ENCODE measurements around the gene ANKS1A.

Gene ANKS1A

GRCh38 chr6:34900321-34901031 is 11.4 kb downstream of the ANKS1A start:
- TF ChIP-seq CTCF (IDR thresholded peaks at IDR 0.05; ENCODE audit: insufficient read depth, low read depth, low read length, missing control alignments): no peak
- H3K4me3 ChIP-seq (ENCODE audit: low read length): no peak overlapping the region
- no peak for DNase-seq (ENCODE audit: low read depth)

GRCh38 chr6:34901930-34902329 is 12.9 kb downstream of the ANKS1A start:
- no peak for DNase-seq (ENCODE audit: low read depth)
- TF ChIP-seq CTCF (IDR thresholded peaks at IDR 0.05; ENCODE audit: insufficient read depth, low read depth, low read length, missing control alignments): no peak
- no peak overlapping the region for H3K4me3 ChIP-seq (ENCODE audit: low read length)

- DNase-seq (ENCODE audit: low read depth): no peak
- TF ChIP-seq CTCF (IDR thresholded peaks at IDR 0.05; ENCODE audit: insufficient read depth, low read depth, low read length, missing control alignments): no peak
- no peak overlapping the region for H3K4me3 ChIP-seq (ENCODE audit: low read length)
Observed at GRCh38 chr6:34904990-34905613, 16.0 kb downstream of the ANKS1A start.

GRCh38 chr6:34906826-34907225 is 17.8 kb downstream of the ANKS1A start:
- TF ChIP-seq CTCF (IDR thresholded peaks at IDR 0.05; ENCODE audit: insufficient read depth, low read depth, low read length, missing control alignments): no peak
- no peak for DNase-seq (ENCODE audit: low read depth)

GRCh38 chr6:34908194-34908593 is 19.1 kb downstream of the ANKS1A start:
- peak; percentile 34 for DNase-seq (ENCODE audit: low read depth)
- H3K4me3 ChIP-seq (ENCODE audit: low read length): no peak overlapping the region
- TF ChIP-seq CTCF (IDR thresholded peaks at IDR 0.05; ENCODE audit: insufficient read depth, low read depth, low read length, missing control alignments): no peak

More at GRCh38 chr6:34906826-34907225, 17.8 kb downstream of the ANKS1A start:
- H3K4me3 ChIP-seq (ENCODE audit: low read length): no peak overlapping the region

- DNase-seq (ENCODE audit: low read depth): no peak
- no peak for TF ChIP-seq CTCF (IDR thresholded peaks at IDR 0.05; ENCODE audit: insufficient read depth, low read depth, low read length, missing control alignments)
- no peak overlapping the region for H3K4me3 ChIP-seq (ENCODE audit: low read length)
Observed at GRCh38 chr6:34909320-34909883, 20.3 kb downstream of the ANKS1A start.
